ENCODE results near the gene TSSC4. TPM values are rescaled to one million over a fixed set of nuclear protein-coding genes. Genes with fewer than 3 reads are reported as not detected.

Gene TSSC4
- total RNA-seq, 1 donor from 2014 or later = 80.8 TPM

- DNase-seq (ENCODE audit: low read depth) (no peak), FAIRE-seq (no peak)
- Histone ChIP-seq H3K36me3 (ENCODE audit: control insufficient read depth, insufficient read depth, low read length) (peaks cover 4% of the 10 kb centered on the region), H3K4me3 (ENCODE audit: low read depth, low read length) (no peak overlapping the region), H3K27me3 (ENCODE audit: control insufficient read depth, insufficient read depth, low read length) (peaks cover 4% of the 10 kb centered on the region)
- no peak for TF ChIP-seq CTCF (IDR thresholded peaks at IDR 0.05; ENCODE audit: insufficient read depth, low read length, severe bottlenecking)
Measured at GRCh38 chr11:2404735-2405196, 4.2 kb downstream of the TSSC4 start.

GRCh38 chr11:2406451-2406850, 5.9 kb downstream of the TSSC4 start:
- H3K36me3 ChIP-seq (ENCODE audit: control insufficient read depth, insufficient read depth, low read length) = peaks cover 4% of the 10 kb centered on the region
- H3K4me3 ChIP-seq (ENCODE audit: low read depth, low read length) = no peak overlapping the region
- DNase-seq (ENCODE audit: low read depth) = no peak
- no peak for FAIRE-seq
- no peak for TF ChIP-seq CTCF (IDR thresholded peaks at IDR 0.05; ENCODE audit: insufficient read depth, low read length, severe bottlenecking)
- peaks cover 4% of the 10 kb centered on the region for H3K27me3 ChIP-seq (ENCODE audit: control insufficient read depth, insufficient read depth, low read length)

DNA sequence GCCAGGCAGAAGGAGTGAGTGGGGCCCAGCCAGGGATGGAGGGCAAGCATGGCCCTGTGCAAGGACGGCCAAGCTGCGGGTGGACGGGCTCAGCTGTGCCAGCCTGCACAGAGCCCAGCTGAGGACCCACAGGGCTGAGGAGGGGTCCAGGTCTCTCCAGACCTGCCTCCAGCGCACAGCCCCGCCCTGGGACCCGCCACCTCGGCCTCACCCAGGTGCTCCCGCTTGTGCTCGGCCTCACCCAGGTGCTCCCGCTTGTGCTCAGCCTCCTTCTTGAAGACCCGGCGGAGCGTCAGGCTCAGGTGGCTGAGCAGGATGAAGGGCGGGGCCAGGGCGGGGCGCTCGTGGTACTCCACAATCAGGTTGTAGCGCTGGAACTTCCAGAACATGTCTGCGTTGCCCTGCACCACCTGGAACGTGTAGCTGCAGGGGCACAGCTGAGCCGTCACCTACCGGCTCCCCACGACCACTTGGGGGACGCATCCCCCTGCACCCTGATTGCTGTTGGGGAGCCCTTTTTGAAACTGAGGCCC, 6.4 kb downstream of the TSSC4 start:
- H3K27me3 ChIP-seq (ENCODE audit: control insufficient read depth, insufficient read depth, low read length) = peaks cover 4% of the 10 kb centered on the region
- DNase-seq (ENCODE audit: low read depth) = no peak
- no peak for FAIRE-seq
- no peak for TF ChIP-seq CTCF (IDR thresholded peaks at IDR 0.05; ENCODE audit: insufficient read depth, low read length, severe bottlenecking)
- H3K36me3 ChIP-seq (ENCODE audit: control insufficient read depth, insufficient read depth, low read length) = peaks cover 4% of the 10 kb centered on the region
- H3K4me3 ChIP-seq (ENCODE audit: low read depth, low read length) = no peak overlapping the region

- peaks cover 4% of the 10 kb centered on the region for H3K27me3 ChIP-seq (ENCODE audit: control insufficient read depth, insufficient read depth, low read length)
- no peak for FAIRE-seq
- H3K4me3 ChIP-seq (ENCODE audit: low read depth, low read length) = no peak overlapping the region
Measured at GRCh38 chr11:2408671-2409070, 8.1 kb downstream of the TSSC4 start.

GRCh38 chr11:2409126-2409525, 8.6 kb downstream of the TSSC4 start:
- Histone ChIP-seq H3K4me3 (ENCODE audit: low read depth, low read length) (no peak overlapping the region), H3K27me3 (ENCODE audit: control insufficient read depth, insufficient read depth, low read length) (peaks cover 4% of the 10 kb centered on the region), H3K36me3 (ENCODE audit: control insufficient read depth, insufficient read depth, low read length) (no peaks in the 10 kb centered on the region)
- no peak for TF ChIP-seq CTCF (IDR thresholded peaks at IDR 0.05; ENCODE audit: insufficient read depth, low read length, severe bottlenecking)
- DNase-seq (ENCODE audit: low read depth) (no peak), FAIRE-seq (no peak)

More at GRCh38 chr11:2408671-2409070, 8.1 kb downstream of the TSSC4 start:
- TF ChIP-seq CTCF (IDR thresholded peaks at IDR 0.05; ENCODE audit: insufficient read depth, low read length, severe bottlenecking) = no peak
- no peaks in the 10 kb centered on the region for H3K36me3 ChIP-seq (ENCODE audit: control insufficient read depth, insufficient read depth, low read length)
- no peak for DNase-seq (ENCODE audit: low read depth)

Data from bronchial epithelial cell (primary cell).